A549 (cell line): Measurements from ENCODE around the gene FREM1. TPM values are rescaled to one million over a fixed set of nuclear protein-coding genes. Genes with fewer than 3 reads are reported as not detected.

ENCODE experiments used
- ATAC-seq, 2 experiments: fragments of 200-7000 bp in 1 of 2; fragments of >200 bp in 1 of 2; cut with Nextera tagmentation in 1 of 2; cut with Tn5 transposase in 1 of 2; 3 replicates each; pipeline versions ENCODE4 v1.8.0 to v1.9.1; 2018 to 2020; ENCODE audit warnings: mild to moderate bottlenecking in 1 of 2, moderate library complexity in 1 of 2
- CTCF ChIA-PET: fragments of 300-600 bp; sonication (Branson Sonifier 250); formaldehyde crosslinking; extraction: SDS; loops from one replicate; lab custom pipeline; 2021; ENCODE audit warnings: antibody characterized with exemption, inconsistent platforms; lab: Yijun Ruan, JAX
- POLR2A ChIA-PET: fragments of 350-600 bp; formaldehyde crosslinking; extraction: SDS; loops from one replicate; lab custom pipeline; 2021; ENCODE audit warnings: antibody characterized with exemption, inconsistent platforms; lab: Yijun Ruan, JAX
- DNase-seq, 2 experiments: peaks; one replicate each; pipeline versions ENCODE4 v3.0.0 to v3.0.0-alpha.2; 2011 to 2016; ENCODE audit warnings: low read depth in 1 of 2, low spot score in 1 of 2
- FAIRE-seq: peaks from 2 replicates; lab custom pipeline; 2011; peaks lifted over from hg19 to GRCh38; lab: Jason Lieb, UNC
- H3K27ac ChIP-seq, 2 experiments: fragments of >200 bp; sonication (Bioruptor Twin); formaldehyde crosslinking; 3 replicates each; pipeline ENCODE4 v1.5.1; 2016 to 2017
- H3K4me1 ChIP-seq: fragments of >200 bp; sonication (Bioruptor Twin); formaldehyde crosslinking; 3 replicates; pipeline ENCODE4 v1.6.1; 2016
- H3K4me2 ChIP-seq: fragments of >200 bp; sonication (Bioruptor Twin); formaldehyde crosslinking; 3 replicates; pipeline ENCODE4 v1.6.1; 2016
- H3K4me3 ChIP-seq: fragments of >200 bp; sonication (Bioruptor Twin); formaldehyde crosslinking; 3 replicates; pipeline ENCODE4 v1.5.1; 2016
- H3K9me3 ChIP-seq: fragments of >200 bp; sonication (Bioruptor Twin); formaldehyde crosslinking; 3 replicates; pipeline ENCODE4 v1.6.1; 2016
- BHLHE40 ChIP-seq: IDR thresholded peaks from 2 replicates; pipeline ENCODE4 v1.6.1; 2012; ENCODE audit warnings: low read depth, low read length, inconsistent platforms
- CBX8 ChIP-seq: fragments of 200-600 bp; sonication (generic); IDR thresholded peaks from 2 replicates; pipeline ENCODE4 v1.6.1; 2016
- CEBPB ChIP-seq, 2 experiments: fragments of >200 bp in 1 of 2; sonication (Bioruptor Twin) in 1 of 2; formaldehyde crosslinking in 1 of 2; IDR thresholded peaks; 2 replicates each; pipeline ENCODE4 v1.6.1; 2012 to 2016
- CHD2 ChIP-seq: fragments of 150-350 bp; IDR thresholded peaks from 2 replicates; pipeline ENCODE4 v1.6.1; 2014; ENCODE audit warnings: low read length; ENCODE audit not compliant: partially characterized antibody
- EHMT2 ChIP-seq: fragments of 200-600 bp; sonication (generic); IDR thresholded peaks from 2 replicates; pipeline ENCODE4 v1.6.1; 2016; ENCODE audit warnings: antibody characterized with exemption, low read depth, mild to moderate bottlenecking, moderate library complexity
- FOSL2 ChIP-seq, 2 experiments: fragments of 450-650 bp in 1 of 2; fragments of >200 bp in 1 of 2; sonication (Bioruptor Twin) in 1 of 2; formaldehyde crosslinking; IDR thresholded peaks; 2 replicates each; pipeline versions ENCODE4 v1.5.0 to v1.6.1; 2016 to 2020; ENCODE audit warnings: mild to moderate bottlenecking in 1 of 2, moderate library complexity in 1 of 2
- FOXS1 ChIP-seq: fragments of 250-450 bp; sonication (Bioruptor Pico); IDR thresholded peaks from 2 replicates; pipeline ENCODE4 v1.5.0; 2020; ENCODE audit warnings: mild to moderate bottlenecking, moderate library complexity
- HEYL ChIP-seq: fragments of 250-450 bp; sonication (Bioruptor Pico); IDR thresholded peaks from 2 replicates; pipeline ENCODE4 v1.8.0; 2021; ENCODE audit warnings: mild to moderate bottlenecking, moderate library complexity
- HOXA7 ChIP-seq: fragments of 250-450 bp; sonication (Bioruptor Pico); IDR thresholded peaks from 2 replicates; pipeline ENCODE4 v1.5.0; 2020; ENCODE audit warnings: mild to moderate bottlenecking, moderate library complexity
- HOXB5 ChIP-seq: fragments of 250-450 bp; sonication (Bioruptor Pico); IDR thresholded peaks from 2 replicates; pipeline ENCODE4 v1.5.0; 2020; ENCODE audit warnings: mild to moderate bottlenecking, moderate library complexity
- JUN ChIP-seq, 2 experiments: fragments of >200 bp; sonication (Bioruptor Twin); formaldehyde crosslinking; IDR thresholded peaks; 2 replicates in 1 of 2; 3 replicates in 1 of 2; pipeline ENCODE4 v1.6.1; 2016 to 2017
- KDM1A ChIP-seq: fragments of 200-600 bp; sonication (generic); IDR thresholded peaks from 2 replicates; pipeline ENCODE4 v1.6.1; 2016; ENCODE audit warnings: low read depth, mild to moderate bottlenecking
- NPAS2 ChIP-seq: fragments of 250-450 bp; sonication (Bioruptor Pico); IDR thresholded peaks from 2 replicates; pipeline ENCODE4 v1.8.0; 2022; ENCODE audit warnings: mild to moderate bottlenecking, moderate library complexity, borderline replicate concordance
- PHF8 ChIP-seq: fragments of 200-600 bp; sonication (generic); IDR thresholded peaks from 2 replicates; pipeline ENCODE4 v1.6.1; 2016; ENCODE audit warnings: low read depth, mild to moderate bottlenecking, antibody characterized with exemption, moderate library complexity, borderline replicate concordance
- POLR2A ChIP-seq: IDR thresholded peaks from 2 replicates; pipeline ENCODE4 v1.6.1; 2012; ENCODE audit warnings: mild to moderate bottlenecking, low read length
- RARB ChIP-seq: fragments of 250-450 bp; sonication (Bioruptor Pico); IDR thresholded peaks from 2 replicates; pipeline ENCODE4 v1.8.0; 2021; ENCODE audit warnings: mild to moderate bottlenecking, moderate library complexity
- RNF2 ChIP-seq: fragments of 200-600 bp; sonication (generic); IDR thresholded peaks from 2 replicates; pipeline ENCODE4 v1.6.1; 2016; ENCODE audit warnings: low read depth, mild to moderate bottlenecking, antibody characterized with exemption, moderate library complexity, borderline replicate concordance
- TFCP2L1 ChIP-seq: fragments of 250-450 bp; sonication (Bioruptor Pico); IDR thresholded peaks from 2 replicates; pipeline ENCODE4 v1.5.0; 2021; ENCODE audit warnings: mild to moderate bottlenecking
- TP53 ChIP-seq: fragments of 250-450 bp; sonication (Bioruptor Pico); IDR thresholded peaks from 2 replicates; pipeline ENCODE4 v1.5.0; 2021; ENCODE audit warnings: mild to moderate bottlenecking, moderate library complexity
- ZFP36 ChIP-seq: fragments of 450-650 bp; IDR thresholded peaks from 2 replicates; pipeline ENCODE4 v1.6.1; 2014; ENCODE audit warnings: borderline replicate concordance; ENCODE audit not compliant: partially characterized antibody
- ZNF302 ChIP-seq: fragments of 250-450 bp; sonication (Bioruptor Pico); IDR thresholded peaks from 2 replicates; pipeline ENCODE4 v1.9.0; 2021; ENCODE audit warnings: inconsistent platforms, mild to moderate bottlenecking, moderate library complexity
- ZSCAN20 ChIP-seq: fragments of 250-450 bp; sonication (Bioruptor Pico); IDR thresholded peaks from 2 replicates; pipeline ENCODE4 v1.8.0; 2022; ENCODE audit warnings: mild to moderate bottlenecking, moderate library complexity
- WGBS: methylation state at CpG from one replicate; pipeline ENCODE4 v1.1.6; 2017; ENCODE audit errors: missing lambda C conversion rate; 5-methylcytosine and 5-hydroxymethylcytosine counted together
- polyA plus RNA-seq, 4 experiments: library from polyadenylated mRNA; depleted of rRNA in 3 of 4; stranded (reverse); fragments of >200 nt; fragmentation: RNase III in 1 of 4; extraction: RNeasy Plus Mini Kit Qiagen cat#74134 plus additional on column Dnase treatment in 1 of 4; gene quantifications; 2 replicates in 3 of 4; 3 replicates in 1 of 4; pipeline ENCODE4 v1.2.3, GENCODE V29; 2011 to 2017
- TF ChIP-seq, protein P1 (sequence below): IDR thresholded peaks from 2 replicates; pipeline ENCODE4 v1.6.1; 2012
- TF ChIP-seq, protein P2 (sequence below): fragments of >200 bp; sonication (Bioruptor Twin); formaldehyde crosslinking; IDR thresholded peaks from 3 replicates; pipeline ENCODE4 v1.6.1; 2016
- TF ChIP-seq, protein P3 (sequence below): IDR thresholded peaks from 2 replicates; pipeline ENCODE4 v1.6.1; 2012; ENCODE audit warnings: low read depth, borderline replicate concordance
- TF ChIP-seq, protein P4 (sequence below): fragments of 450-650 bp; IDR thresholded peaks from 2 replicates; pipeline ENCODE4 v1.6.1; 2014; ENCODE audit warnings: antibody characterized with exemption

FREM1 gene
- polyA plus RNA-seq, 2 of the 4 experiments (the other 2 are of a cell fraction), result not detected

DNA sequence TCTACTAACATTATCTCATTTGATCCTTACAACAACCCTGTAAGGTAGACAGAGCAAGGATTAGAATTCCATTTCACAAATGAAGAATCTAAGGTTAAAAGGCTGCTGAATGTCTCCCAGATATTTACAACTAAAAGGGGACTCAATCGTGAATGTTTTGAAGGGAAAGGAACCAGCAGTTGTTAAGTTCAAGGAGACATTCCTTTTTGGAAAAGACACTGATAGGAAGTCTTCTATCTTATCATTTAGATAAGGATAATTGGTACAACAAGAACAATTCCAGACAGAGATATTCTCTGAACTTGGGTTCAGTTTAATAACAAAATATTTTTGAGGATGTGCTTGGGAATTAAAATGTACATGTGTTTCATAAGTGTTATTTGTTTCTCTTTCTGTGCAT, 150.2 kb downstream of the FREM1 start:
- H3K27ac ChIP-seq, result no peak overlapping the region
- TF ChIP-seq TFCP2L1 (CRISPR knock-in tag), result no peak
- FAIRE-seq, result no peak
- H3K4me2 ChIP-seq, result no peak overlapping the region
- ATAC-seq, result no peak
- H3K4me3 ChIP-seq, result no peak overlapping the region
- H3K4me1 ChIP-seq, result no peaks in the 10 kb centered on the region
- CTCF ChIA-PET, result no interaction called here
- 0% methylated on average over 1 of the region's 1 CpG for WGBS
- H3K9me3 ChIP-seq, result no peaks in the 10 kb centered on the region
- no peak for DNase-seq
- POLR2A ChIA-PET, result no interaction called here

DNA sequence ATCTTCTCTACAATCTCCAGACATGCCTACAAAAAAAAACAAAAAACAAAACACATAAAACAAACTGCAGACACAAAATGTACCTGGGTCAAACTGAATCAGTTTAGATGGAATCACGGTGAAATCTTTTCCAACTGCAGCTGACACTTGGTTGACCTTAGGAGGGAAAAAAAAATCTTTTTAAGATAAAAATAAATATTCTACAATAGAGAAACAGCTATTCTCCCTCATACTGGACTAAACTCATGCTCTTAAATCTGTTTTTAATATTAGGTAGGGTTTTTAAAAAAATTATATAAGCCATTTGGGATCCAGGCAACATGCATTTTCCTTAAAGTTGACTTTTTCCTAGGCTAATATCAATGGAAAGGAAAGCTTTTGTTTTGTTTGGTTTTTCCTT, 153.9 kb downstream of the FREM1 start:
- POLR2A ChIA-PET, result interaction anchor here (0.7 kb wide), 1 partner anchor 94 kb away, joined by 3 read pairs; no protein-coding TSS in a partner anchor
- ATAC-seq (no peak), DNase-seq (no peak), FAIRE-seq (no peak)
- Histone ChIP-seq H3K4me3 (no peak overlapping the region), H3K27ac (no peak overlapping the region), H3K4me1 (no peaks in the 10 kb centered on the region), H3K4me2 (no peak overlapping the region), H3K9me3 (no peaks in the 10 kb centered on the region)
- TF ChIP-seq TP53, result no peak
- TF ChIP-seq FOXS1 (CRISPR knock-in tag), result no peak
- no peak for TF ChIP-seq JUN (IDR thresholded peaks at IDR 0.05)
- TF ChIP-seq ZSCAN20 (CRISPR knock-in tag), result no peak
- no peak for TF ChIP-seq HOXB5 (CRISPR knock-in tag)
- no peak for TF ChIP-seq NPAS2 (CRISPR knock-in tag)
- no peak for TF ChIP-seq KDM1A
- CTCF ChIA-PET, result interaction anchor here (1.1 to 1.8 kb wide), 2 partner anchors 12 to 30 kb away, joined by 3 to 6 read pairs; no protein-coding TSS in a partner anchor
- WGBS, result 0% methylated on average over 1 of the region's 1 CpG

DNA sequence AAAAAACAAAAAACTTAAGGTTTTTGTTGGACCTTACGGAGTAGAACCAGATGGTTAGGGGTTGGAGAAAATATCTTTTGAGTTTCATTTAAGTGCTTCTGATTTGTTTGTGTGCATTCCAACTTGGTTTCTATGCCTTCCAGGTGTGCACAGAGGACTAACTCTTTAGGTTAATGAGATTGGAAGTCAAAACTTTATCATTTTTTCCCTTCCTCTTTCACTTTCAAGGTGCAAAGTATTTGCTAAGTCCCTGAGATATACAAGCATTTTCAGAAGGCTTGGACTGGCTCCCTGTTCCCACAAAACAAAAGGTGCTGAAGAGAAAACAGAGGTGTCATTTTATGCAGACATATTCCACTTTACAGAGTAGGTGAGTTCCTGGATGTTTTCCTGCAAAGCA, 157.4 kb downstream of the FREM1 start:
- POLR2A ChIA-PET, result no interaction called here
- ATAC-seq, result no peak
- no peaks in the 10 kb centered on the region for H3K9me3 ChIP-seq
- CTCF ChIA-PET, result no interaction called here
- H3K4me3 ChIP-seq, result no peak overlapping the region
- no peak for TF ChIP-seq CEBPB (IDR thresholded peaks at IDR 0.05)
- H3K4me2 ChIP-seq, result no peak overlapping the region
- DNase-seq, result no peak
- no peak for FAIRE-seq
- WGBS, result 6% methylated on average over 1 of the region's 1 CpG
- no peaks in the 10 kb centered on the region for H3K4me1 ChIP-seq
- H3K27ac ChIP-seq, result no peak overlapping the region

DNA sequence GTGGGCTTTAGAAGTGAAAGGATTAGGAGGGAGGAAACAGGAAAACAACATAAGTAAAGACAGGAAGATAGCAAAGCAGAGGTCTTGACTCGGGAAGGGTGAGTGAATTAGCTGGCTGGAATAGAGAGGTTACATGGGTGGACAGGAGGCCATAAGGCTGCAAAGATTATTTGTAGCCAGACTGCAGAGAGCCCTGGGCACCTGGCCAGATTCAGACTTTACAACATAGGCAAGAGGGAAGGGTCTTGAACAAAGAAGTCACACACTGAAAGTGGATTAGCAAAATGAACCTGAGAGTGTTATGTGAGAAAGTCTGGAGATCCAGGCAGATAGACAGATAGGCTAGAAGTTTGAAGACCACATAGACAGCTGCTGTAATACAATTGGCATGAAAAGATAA, 158.0 kb downstream of the FREM1 start:
- ATAC-seq, result no peak
- Histone ChIP-seq H3K4me3 (no peak overlapping the region), H3K4me1 (no peaks in the 10 kb centered on the region), H3K9me3 (no peaks in the 10 kb centered on the region), H3K27ac (no peak overlapping the region), H3K4me2 (no peak overlapping the region)
- TF ChIP-seq HOXA7 (CRISPR knock-in tag), result no peak
- TF ChIP-seq TFCP2L1 (CRISPR knock-in tag), result no peak
- no peak for TF ChIP-seq KDM1A
- TF ChIP-seq RNF2, result no peak
- no peak for TF ChIP-seq RARB
- TF ChIP-seq, protein P1, sequence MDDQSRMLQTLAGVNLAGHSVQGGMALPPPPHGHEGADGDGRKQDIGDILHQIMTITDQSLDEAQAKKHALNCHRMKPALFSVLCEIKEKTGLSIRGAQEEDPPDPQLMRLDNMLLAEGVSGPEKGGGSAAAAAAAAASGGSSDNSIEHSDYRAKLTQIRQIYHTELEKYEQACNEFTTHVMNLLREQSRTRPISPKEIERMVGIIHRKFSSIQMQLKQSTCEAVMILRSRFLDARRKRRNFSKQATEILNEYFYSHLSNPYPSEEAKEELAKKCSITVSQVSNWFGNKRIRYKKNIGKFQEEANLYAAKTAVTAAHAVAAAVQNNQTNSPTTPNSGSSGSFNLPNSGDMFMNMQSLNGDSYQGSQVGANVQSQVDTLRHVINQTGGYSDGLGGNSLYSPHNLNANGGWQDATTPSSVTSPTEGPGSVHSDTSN, result no peak
- no peak for TF ChIP-seq PHF8
- TF ChIP-seq EHMT2, result no peak
- WGBS, result 0% methylated on average over 1 of the region's 1 CpG
- FAIRE-seq, result no peak
- no peak for DNase-seq
- POLR2A ChIA-PET, result no interaction called here
- CTCF ChIA-PET, result interaction anchor here (1.1 kb wide), 1 partner anchor 10 kb away, joined by 3 read pairs; no protein-coding TSS in a partner anchor

DNA sequence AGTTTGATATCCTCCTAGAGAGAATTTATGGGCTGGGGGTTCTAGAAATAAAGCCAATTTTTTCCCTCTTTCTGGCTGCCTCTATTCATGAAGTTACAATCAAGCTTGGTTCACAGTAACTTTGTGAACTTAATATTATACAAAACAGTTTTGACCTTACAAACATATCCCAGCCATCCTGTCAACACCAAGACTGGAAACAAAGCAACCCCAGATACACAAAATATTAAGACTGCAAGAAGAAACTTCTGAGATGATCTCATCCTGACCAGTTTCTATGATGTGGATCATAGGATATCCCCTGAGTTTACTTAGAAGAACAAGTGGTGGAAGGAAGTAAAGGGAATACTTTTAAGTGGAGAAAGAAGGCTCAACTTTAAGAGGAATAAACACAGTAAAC, 159.4 kb downstream of the FREM1 start:
- no peak overlapping the region for H3K4me2 ChIP-seq
- FAIRE-seq (no peak), ATAC-seq (no peak), DNase-seq (no peak)
- no peak overlapping the region for H3K27ac ChIP-seq
- no peaks in the 10 kb centered on the region for H3K4me1 ChIP-seq
- ChIA-PET CTCF (interaction anchor here (1.1 kb wide), 1 partner anchor 11 kb away, joined by 3 read pairs; no protein-coding TSS in a partner anchor), POLR2A (no interaction called here)
- H3K9me3 ChIP-seq, result no peaks in the 10 kb centered on the region
- no peak overlapping the region for H3K4me3 ChIP-seq
- TF ChIP-seq HOXA7 (CRISPR knock-in tag), result no peak
- TF ChIP-seq, protein P2, sequence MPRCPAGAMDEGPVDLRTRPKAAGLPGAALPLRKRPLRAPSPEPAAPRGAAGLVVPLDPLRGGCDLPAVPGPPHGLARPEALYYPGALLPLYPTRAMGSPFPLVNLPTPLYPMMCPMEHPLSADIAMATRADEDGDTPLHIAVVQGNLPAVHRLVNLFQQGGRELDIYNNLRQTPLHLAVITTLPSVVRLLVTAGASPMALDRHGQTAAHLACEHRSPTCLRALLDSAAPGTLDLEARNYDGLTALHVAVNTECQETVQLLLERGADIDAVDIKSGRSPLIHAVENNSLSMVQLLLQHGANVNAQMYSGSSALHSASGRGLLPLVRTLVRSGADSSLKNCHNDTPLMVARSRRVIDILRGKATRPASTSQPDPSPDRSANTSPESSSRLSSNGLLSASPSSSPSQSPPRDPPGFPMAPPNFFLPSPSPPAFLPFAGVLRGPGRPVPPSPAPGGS, result no peak
- no peak for TF ChIP-seq ZNF302 (CRISPR knock-in tag)
- TF ChIP-seq, protein P3, sequence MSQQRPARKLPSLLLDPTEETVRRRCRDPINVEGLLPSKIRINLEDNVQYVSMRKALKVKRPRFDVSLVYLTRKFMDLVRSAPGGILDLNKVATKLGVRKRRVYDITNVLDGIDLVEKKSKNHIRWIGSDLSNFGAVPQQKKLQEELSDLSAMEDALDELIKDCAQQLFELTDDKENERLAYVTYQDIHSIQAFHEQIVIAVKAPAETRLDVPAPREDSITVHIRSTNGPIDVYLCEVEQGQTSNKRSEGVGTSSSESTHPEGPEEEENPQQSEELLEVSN, result no peak
- TF ChIP-seq CHD2, result no peak
- TF ChIP-seq BHLHE40, result no peak
- TF ChIP-seq POLR2A, result no peak
- no peak for TF ChIP-seq CBX8
- TF ChIP-seq, protein P4, sequence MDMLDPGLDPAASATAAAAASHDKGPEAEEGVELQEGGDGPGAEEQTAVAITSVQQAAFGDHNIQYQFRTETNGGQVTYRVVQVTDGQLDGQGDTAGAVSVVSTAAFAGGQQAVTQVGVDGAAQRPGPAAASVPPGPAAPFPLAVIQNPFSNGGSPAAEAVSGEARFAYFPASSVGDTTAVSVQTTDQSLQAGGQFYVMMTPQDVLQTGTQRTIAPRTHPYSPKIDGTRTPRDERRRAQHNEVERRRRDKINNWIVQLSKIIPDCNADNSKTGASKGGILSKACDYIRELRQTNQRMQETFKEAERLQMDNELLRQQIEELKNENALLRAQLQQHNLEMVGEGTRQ, result no peak
- TF ChIP-seq HEYL (CRISPR knock-in tag), result no peak
- TF ChIP-seq TP53, result no peak
- no peak for TF ChIP-seq FOSL2 (IDR thresholded peaks at IDR 0.05)
- no peak for TF ChIP-seq FOSL2 (CRISPR knock-in tag; IDR thresholded peaks at IDR 0.05)
- no peak for TF ChIP-seq PHF8
- TF ChIP-seq ZFP36, result no peak
